A673 (cell line): ENCODE measurements around the gene MAPK4.

Source experiments
- CTCF ChIP-seq: fragments of 300-800, 200-600 bp; sonication (generic); conservative IDR thresholded peaks from 2 replicates; pipeline ENCODE4 v1.5.1; 2017; ENCODE audit warnings: low read depth, mild to moderate bottlenecking, antibody characterized with exemption, low read length, moderate library complexity, mixed read lengths
- EZH2 ChIP-seq: fragments of 200-600 bp; sonication (generic); IDR thresholded peaks from 2 replicates; pipeline ENCODE4 v1.6.1; 2017; ENCODE audit warnings: borderline replicate concordance, low read depth, mild to moderate bottlenecking, mixed read lengths, antibody characterized with exemption, low read length; ENCODE audit not compliant: poor library complexity, severe bottlenecking

DNA sequence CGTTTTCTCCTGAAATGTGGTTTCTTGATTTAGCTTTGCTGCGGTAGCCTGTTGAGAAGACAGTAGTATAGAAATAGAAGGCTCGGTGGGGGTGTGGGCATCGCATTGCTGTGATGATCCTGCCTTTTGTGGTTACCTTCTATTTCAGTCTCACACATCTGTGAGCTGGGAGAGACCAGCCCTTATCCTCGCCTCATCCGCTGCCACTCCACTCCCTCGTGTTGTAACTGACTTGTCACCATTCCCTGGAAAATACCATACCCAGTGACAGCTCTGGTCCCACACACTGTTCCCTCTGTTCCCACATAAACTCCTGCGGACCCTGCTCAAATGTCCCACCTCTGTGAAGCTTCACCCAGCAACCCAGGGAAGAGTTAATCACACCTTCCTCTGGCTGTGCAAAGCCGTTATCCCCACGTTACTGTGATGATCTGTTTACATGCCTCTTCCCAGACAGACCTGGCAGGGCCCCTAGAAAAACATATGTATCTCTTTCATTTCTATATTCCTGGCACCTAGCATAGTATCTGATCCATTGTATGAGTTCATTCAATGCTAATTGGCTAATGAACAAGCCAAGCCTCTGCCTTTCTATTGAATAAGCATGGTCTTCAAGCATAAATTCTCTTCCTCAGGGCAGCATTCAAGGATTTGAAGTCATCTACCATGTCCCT lies 114.6 kb downstream of the MAPK4 start:
- TF ChIP-seq EZH2 = no peak
- TF ChIP-seq CTCF = no peak
